Kasumi-1 (cell line): ENCODE results near the gene HMGXB4.

Source experiments
- DNase-seq, 2 experiments: peaks; one replicate each; lab custom pipeline; 2025; lab: John Stamatoyannopoulos, UW

The HMGXB4 gene

GRCh38 chr22:35310556-35311550, 53.6 kb downstream of the HMGXB4 start:
- no peak for DNase-seq

GRCh38 chr22:35311551-35311999, 54.3 kb downstream of the HMGXB4 start:
- DNase-seq: no peak

GRCh38 chr22:35312198-35313059, 55.1 kb downstream of the HMGXB4 start:
- no peak for DNase-seq

GRCh38 chr22:35313311-35314121, 56.2 kb downstream of the HMGXB4 start:
- no peak for DNase-seq

- no peak for DNase-seq
These were observed 57.1 kb downstream of the HMGXB4 start for GRCh38 chr22:35314161-35314942.

GRCh38 chr22:35315141-35315854, 58.0 kb downstream of the HMGXB4 start:
- DNase-seq: no peak

GRCh38 chr22:35315855-35316745, 58.8 kb downstream of the HMGXB4 start:
- DNase-seq: no peak

GRCh38 chr22:35316751-35317150, 59.5 kb downstream of the HMGXB4 start:
- no peak for DNase-seq

GRCh38 chr22:35317680-35318290, 60.5 kb downstream of the HMGXB4 start:
- DNase-seq: no peak

GRCh38 chr22:35318346-35319215, 61.3 kb downstream of the HMGXB4 start:
- DNase-seq: no peak

GRCh38 chr22:35319244-35319985, 62.1 kb downstream of the HMGXB4 start:
- DNase-seq: no peak

GRCh38 chr22:35322126-35322525, 64.8 kb downstream of the HMGXB4 start:
- DNase-seq: no peak

GRCh38 chr22:35322893-35323292, 65.6 kb downstream of the HMGXB4 start:
- no peak for DNase-seq

GRCh38 chr22:35323305-35323704, 66.0 kb downstream of the HMGXB4 start:
- no peak for DNase-seq

GRCh38 chr22:35324067-35324466, 66.8 kb downstream of the HMGXB4 start:
- DNase-seq: no peak

GRCh38 chr22:35324762-35325161, 67.5 kb downstream of the HMGXB4 start:
- no peak for DNase-seq

GRCh38 chr22:35325209-35325608, 67.9 kb downstream of the HMGXB4 start:
- DNase-seq: no peak
